ENCODE data around the gene GNG12. TPM values are rescaled to one million over a fixed set of nuclear protein-coding genes. Genes with fewer than 3 reads are reported as not detected.

Gene GNG12
- total and polyA plus RNA-seq, 9 of the 15 experiments (the other 6 are each of a cell fraction or from before 2014, with no cell fraction given), result 2.6 to 6.0 (median 4.1) TPM

DNA sequence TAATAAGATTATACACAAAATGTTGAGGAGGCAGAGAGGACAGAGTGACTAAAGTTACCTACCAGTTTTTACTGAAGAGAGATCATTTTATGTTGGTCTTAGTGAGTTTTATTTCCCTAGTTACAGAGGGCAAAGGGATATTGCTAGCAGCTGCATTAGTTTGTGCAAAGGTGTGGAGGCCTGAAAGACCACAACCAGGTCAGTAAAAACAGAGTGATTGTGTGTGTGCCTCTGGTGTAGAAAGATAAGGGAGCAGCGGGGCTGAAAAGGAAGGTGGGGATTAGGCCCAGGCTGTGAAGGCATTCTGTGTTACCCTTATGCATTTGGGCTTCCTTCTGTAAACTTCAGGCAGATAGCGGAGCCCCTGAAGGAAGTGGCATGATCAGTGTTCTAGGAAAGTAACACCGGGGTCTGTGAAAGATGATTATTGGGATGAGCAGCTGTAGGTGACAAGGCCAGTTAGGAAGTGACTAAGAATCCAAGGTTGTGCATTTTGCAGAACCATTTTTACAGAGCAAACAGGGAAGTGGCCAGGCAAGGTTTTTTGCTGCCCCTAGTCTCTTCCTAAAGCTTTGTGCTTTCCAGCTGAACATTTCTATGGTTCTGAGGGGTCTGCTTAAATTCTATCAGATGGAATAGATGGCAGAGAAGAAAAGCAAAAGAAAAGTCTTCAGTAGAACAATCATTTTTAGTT lies 144.6 kb downstream of the GNG12 start (continued):
- TF ChIP-seq, protein P1, sequence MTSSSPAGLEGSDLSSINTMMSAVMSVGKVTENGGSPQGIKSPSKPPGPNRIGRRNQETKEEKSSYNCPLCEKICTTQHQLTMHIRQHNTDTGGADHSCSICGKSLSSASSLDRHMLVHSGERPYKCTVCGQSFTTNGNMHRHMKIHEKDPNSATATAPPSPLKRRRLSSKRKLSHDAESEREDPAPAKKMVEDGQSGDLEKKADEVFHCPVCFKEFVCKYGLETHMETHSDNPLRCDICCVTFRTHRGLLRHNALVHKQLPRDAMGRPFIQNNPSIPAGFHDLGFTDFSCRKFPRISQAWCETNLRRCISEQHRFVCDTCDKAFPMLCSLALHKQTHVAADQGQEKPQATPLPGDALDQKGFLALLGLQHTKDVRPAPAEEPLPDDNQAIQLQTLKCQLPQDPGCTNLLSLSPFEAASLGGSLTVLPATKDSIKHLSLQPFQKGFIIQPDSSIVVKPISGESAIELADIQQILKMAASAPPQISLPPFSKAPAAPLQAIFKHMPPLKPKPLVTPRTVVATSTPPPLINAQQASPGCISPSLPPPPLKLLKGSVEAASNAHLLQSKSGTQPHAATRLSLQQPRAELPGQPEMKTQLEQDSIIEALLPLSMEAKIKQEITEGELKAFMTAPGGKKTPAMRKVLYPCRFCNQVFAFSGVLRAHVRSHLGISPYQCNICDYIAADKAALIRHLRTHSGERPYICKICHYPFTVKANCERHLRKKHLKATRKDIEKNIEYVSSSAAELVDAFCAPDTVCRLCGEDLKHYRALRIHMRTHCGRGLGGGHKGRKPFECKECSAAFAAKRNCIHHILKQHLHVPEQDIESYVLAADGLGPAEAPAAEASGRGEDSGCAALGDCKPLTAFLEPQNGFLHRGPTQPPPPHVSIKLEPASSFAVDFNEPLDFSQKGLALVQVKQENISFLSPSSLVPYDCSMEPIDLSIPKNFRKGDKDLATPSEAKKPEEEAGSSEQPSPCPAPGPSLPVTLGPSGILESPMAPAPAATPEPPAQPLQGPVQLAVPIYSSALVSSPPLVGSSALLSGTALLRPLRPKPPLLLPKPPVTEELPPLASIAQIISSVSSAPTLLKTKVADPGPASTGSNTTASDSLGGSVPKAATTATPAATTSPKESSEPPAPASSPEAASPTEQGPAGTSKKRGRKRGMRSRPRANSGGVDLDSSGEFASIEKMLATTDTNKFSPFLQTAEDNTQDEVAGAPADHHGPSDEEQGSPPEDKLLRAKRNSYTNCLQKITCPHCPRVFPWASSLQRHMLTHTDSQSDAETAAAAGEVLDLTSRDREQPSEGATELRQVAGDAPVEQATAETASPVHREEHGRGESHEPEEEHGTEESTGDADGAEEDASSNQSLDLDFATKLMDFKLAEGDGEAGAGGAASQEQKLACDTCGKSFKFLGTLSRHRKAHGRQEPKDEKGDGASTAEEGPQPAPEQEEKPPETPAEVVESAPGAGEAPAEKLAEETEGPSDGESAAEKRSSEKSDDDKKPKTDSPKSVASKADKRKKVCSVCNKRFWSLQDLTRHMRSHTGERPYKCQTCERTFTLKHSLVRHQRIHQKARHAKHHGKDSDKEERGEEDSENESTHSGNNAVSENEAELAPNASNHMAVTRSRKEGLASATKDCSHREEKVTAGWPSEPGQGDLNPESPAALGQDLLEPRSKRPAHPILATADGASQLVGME (CRISPR knock-in tag; IDR thresholded peaks at IDR 0.05), result no peak
- TF ChIP-seq SMAD2 (IDR thresholded peaks at IDR 0.05; ENCODE audit: low read depth, low read length) (no peak), PHF20 (IDR thresholded peaks at IDR 0.05; ENCODE audit: partially characterized antibody) (no peak), ARNT (IDR thresholded peaks at IDR 0.05) (peak in 1 of 2 experiments; percentile 35; a peak in 1 of 4 replicates), YBX1 (IDR thresholded peaks at IDR 0.05) (no peak), SREBF1 (IDR thresholded peaks at IDR 0.05; ENCODE audit: borderline replicate concordance, low read depth, low read length) (no peak), ZKSCAN8 (CRISPR knock-in tag; IDR thresholded peaks at IDR 0.05) (no peak), MEF2D (tag; conservative IDR thresholded peaks at IDR 0.05; ENCODE audit: low read depth) (peak; percentile 58; the same call in 1 of the 2 replicates), MAZ (CRISPR knock-in tag; conservative IDR thresholded peaks at IDR 0.05 in 1 of 2, IDR thresholded peaks at IDR 0.05 in 1 of 2) (peak; percentile 50 to 70; a peak in 3 of 4 replicates), EGR1 (conservative IDR thresholded peaks at IDR 0.05) (no peak), NR2F6 (CRISPR knock-in tag; IDR thresholded peaks at IDR 0.05) (no peak), CBX5 (IDR thresholded peaks at IDR 0.05; ENCODE audit: borderline replicate concordance, low read depth) (no peak), LCOR (CRISPR knock-in tag; IDR thresholded peaks at IDR 0.05) (peak; percentile 82), RHOXF2B (CRISPR knock-in tag; conservative IDR thresholded peaks at IDR 0.05) (no peak), ERF (CRISPR knock-in tag; IDR thresholded peaks at IDR 0.05) (0 out of 2 replicates have a peak, but pooled peaks have one; percentile 65), KLF10 (CRISPR knock-in tag; IDR thresholded peaks at IDR 0.05) (no peak)
- TF ChIP-seq, protein P2, sequence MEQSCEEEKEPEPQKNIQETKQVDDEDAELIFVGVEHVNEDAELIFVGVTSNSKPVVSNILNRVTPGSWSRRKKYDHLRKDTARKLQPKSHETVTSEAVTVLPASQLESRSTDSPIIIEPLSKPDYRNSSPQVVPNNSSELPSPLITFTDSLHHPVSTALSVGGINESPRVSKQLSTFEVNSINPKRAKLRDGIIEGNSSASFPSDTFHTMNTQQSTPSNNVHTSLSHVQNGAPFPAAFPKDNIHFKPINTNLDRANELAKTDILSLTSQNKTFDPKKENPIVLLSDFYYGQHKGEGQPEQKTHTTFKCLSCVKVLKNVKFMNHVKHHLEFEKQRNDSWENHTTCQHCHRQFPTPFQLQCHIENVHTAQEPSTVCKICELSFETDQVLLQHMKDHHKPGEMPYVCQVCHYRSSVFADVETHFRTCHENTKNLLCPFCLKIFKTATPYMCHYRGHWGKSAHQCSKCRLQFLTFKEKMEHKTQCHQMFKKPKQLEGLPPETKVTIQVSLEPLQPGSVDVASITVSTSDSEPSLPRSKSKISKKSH (CRISPR knock-in tag; IDR thresholded peaks at IDR 0.05), result no peak
- TF ChIP-seq, protein P3, sequence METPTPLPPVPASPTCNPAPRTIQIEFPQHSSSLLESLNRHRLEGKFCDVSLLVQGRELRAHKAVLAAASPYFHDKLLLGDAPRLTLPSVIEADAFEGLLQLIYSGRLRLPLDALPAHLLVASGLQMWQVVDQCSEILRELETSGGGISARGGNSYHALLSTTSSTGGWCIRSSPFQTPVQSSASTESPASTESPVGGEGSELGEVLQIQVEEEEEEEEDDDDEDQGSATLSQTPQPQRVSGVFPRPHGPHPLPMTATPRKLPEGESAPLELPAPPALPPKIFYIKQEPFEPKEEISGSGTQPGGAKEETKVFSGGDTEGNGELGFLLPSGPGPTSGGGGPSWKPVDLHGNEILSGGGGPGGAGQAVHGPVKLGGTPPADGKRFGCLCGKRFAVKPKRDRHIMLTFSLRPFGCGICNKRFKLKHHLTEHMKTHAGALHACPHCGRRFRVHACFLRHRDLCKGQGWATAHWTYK (CRISPR knock-in tag; IDR thresholded peaks at IDR 0.05), result peak; percentile 86; the same call in 1 of the 2 replicates
- TF ChIP-seq, protein P4, sequence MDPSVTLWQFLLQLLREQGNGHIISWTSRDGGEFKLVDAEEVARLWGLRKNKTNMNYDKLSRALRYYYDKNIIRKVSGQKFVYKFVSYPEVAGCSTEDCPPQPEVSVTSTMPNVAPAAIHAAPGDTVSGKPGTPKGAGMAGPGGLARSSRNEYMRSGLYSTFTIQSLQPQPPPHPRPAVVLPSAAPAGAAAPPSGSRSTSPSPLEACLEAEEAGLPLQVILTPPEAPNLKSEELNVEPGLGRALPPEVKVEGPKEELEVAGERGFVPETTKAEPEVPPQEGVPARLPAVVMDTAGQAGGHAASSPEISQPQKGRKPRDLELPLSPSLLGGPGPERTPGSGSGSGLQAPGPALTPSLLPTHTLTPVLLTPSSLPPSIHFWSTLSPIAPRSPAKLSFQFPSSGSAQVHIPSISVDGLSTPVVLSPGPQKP (CRISPR knock-in tag; IDR thresholded peaks at IDR 0.05), result no peak

All from K562 (cell line).